Activated B cell treated with CpG ODN at 0.5 μM for 24 hours (primary cell): Measurements from ENCODE around the gene DHDDS. TPM values are rescaled to one million over a fixed set of nuclear protein-coding genes. Genes with fewer than 3 reads are reported as not detected.
A peak's percentile ranks its signal among the peaks of the same experiment; 100 is the strongest.

Source experiments
- ATAC-seq: fragments of 200-7000 bp; cut with Tn5 transposase; one replicate; pipeline ENCODE4 v1.10.0; 2021; ENCODE audit warnings: low read depth, mild to moderate bottlenecking, moderate library complexity
- CTCF ChIA-PET: fragments of 350-600 bp; sonication (Branson Sonifier 250); formaldehyde crosslinking; loops from one replicate; lab custom pipeline; 2021; ENCODE audit warnings: antibody characterized with exemption; lab: Charles Lee
- POLR2A ChIA-PET: fragments of 350-600 bp; sonication (Branson Sonifier 250); formaldehyde crosslinking; loops from one replicate; lab custom pipeline; 2021; ENCODE audit warnings: antibody characterized with exemption; lab: Charles Lee
- DNase-seq: peaks from one replicate; pipeline ENCODE4 v3.0.0; 2022
- H3K27ac Mint-ChIP-seq: one replicate; pipeline ENCODE4 v1.8.0; 2020; ENCODE audit warnings: mixed read lengths
- H3K27me3 Mint-ChIP-seq: one replicate; pipeline ENCODE4 v1.8.0; 2021; ENCODE audit warnings: mixed read lengths
- H3K36me3 Mint-ChIP-seq: one replicate; pipeline ENCODE4 v1.8.0; 2021; ENCODE audit warnings: low read depth, mixed read lengths
- H3K4me1 Mint-ChIP-seq: one replicate; pipeline ENCODE4 v1.8.0; 2021; ENCODE audit warnings: mixed read lengths
- H3K4me3 Mint-ChIP-seq: one replicate; pipeline ENCODE4 v1.8.0; 2020; ENCODE audit warnings: mild to moderate bottlenecking, mixed read lengths
- H3K9me3 Mint-ChIP-seq: one replicate; pipeline ENCODE4 v1.8.0; 2020; ENCODE audit warnings: mixed read lengths
- CTCF ChIP-seq: fragments of 200-600 bp; IDR thresholded peaks from one replicate; pipeline ENCODE4 v1.8.0; 2022; ENCODE audit warnings: antibody characterized with exemption, mild to moderate bottlenecking
- intact Hi-C: fragments of 100-400 bp; cut with micrococcal nuclease; formaldehyde crosslinking; loops from one replicate; pipeline ENCODE4 v1.15.1; 2024
- total RNA-seq: library from RNA; stranded (reverse); gene quantifications from 2 replicates; pipeline ENCODE4 v1.2.3, GENCODE V29; 2022

The DHDDS gene
- total RNA-seq, 1 donor from 2014 or later, result 65.0 TPM

- ChIA-PET POLR2A (interaction anchor here (0.5 to 2.7 kb wide), 15 partner anchors 14 to 1226 kb away, joined by 3 to 47 read pairs (median 4); partner anchors contain the start of genes CD52, DHDDS, GPN2 and RSRP1), CTCF (interaction anchor here (1.2 kb wide), 2 partner anchors 27 to 41 kb away, joined by 3 to 4 read pairs; partner anchors contain the start of gene DHDDS)
- Mint-ChIP-seq H3K36me3 (peaks cover 64% of the 10 kb centered on the region), H3K27me3 (no peaks in the 10 kb centered on the region), H3K4me1 (peaks cover 58% of the 10 kb centered on the region), H3K4me3 (peak overlapping the region; percentile 88), H3K27ac (peak overlapping the region; percentile 84), H3K9me3 (no peaks in the 10 kb centered on the region)
- TF ChIP-seq CTCF, result no peak
- ATAC-seq (peak; percentile 78), DNase-seq (peak; percentile 95)
- intact Hi-C loops, result loop anchor here (1.0 to 5.0 kb wide), 8 partner anchors 27 to 448 kb away; partner anchors contain the start of genes DHDDS, NUDC and PDIK1L
These were observed 41.1 kb downstream of the DHDDS start for GRCh38 chr1:26472901-26473845.

GRCh38 chr1:26474818-26475217 lies 42.7 kb downstream of the DHDDS start:
- TF ChIP-seq CTCF, result no peak
- Mint-ChIP-seq H3K4me1 (peaks cover 60% of the 10 kb centered on the region), H3K4me3 (peak overlapping the region; percentile 6), H3K36me3 (peaks cover 62% of the 10 kb centered on the region), H3K27me3 (no peaks in the 10 kb centered on the region), H3K9me3 (no peaks in the 10 kb centered on the region), H3K27ac (no peak overlapping the region)
- POLR2A ChIA-PET, result no interaction called here
- DNase-seq (no peak), ATAC-seq (no peak)
- CTCF ChIA-PET, result interaction anchor here (1.2 kb wide), 1 partner anchor 43 kb away, joined by 3 read pairs; the partner anchor contains the start of gene DHDDS
- intact Hi-C loops, result loop anchor here (5.0 kb wide), 1 partner anchor 188 kb away; no protein-coding TSS in a partner anchor

GRCh38 chr1:26475989-26476388 lies 43.9 kb downstream of the DHDDS start:
- H3K27ac Mint-ChIP-seq, result peak overlapping the region; percentile 14
- peaks cover 49% of the 10 kb centered on the region for H3K4me1 Mint-ChIP-seq
- no peak overlapping the region for H3K4me3 Mint-ChIP-seq
- CTCF ChIA-PET, result no interaction called here
- no peaks in the 10 kb centered on the region for H3K27me3 Mint-ChIP-seq
- no peaks in the 10 kb centered on the region for H3K9me3 Mint-ChIP-seq
- DNase-seq, result no peak
- H3K36me3 Mint-ChIP-seq, result peaks cover 62% of the 10 kb centered on the region
- no peak for TF ChIP-seq CTCF
- ATAC-seq, result no peak
- POLR2A ChIA-PET, result interaction anchor here (0.5 to 0.6 kb wide), 2 partner anchors 11 to 367 kb away, joined by 3 to 6 read pairs; no protein-coding TSS in a partner anchor
- intact Hi-C loops, result no loop called here

- no peaks in the 10 kb centered on the region for H3K9me3 Mint-ChIP-seq
- POLR2A ChIA-PET, result interaction anchor here (1.0 kb wide), 1 partner anchor 23 kb away, joined by 3 read pairs; no protein-coding TSS in a partner anchor
- ATAC-seq (no peak), DNase-seq (no peak)
- H3K27ac Mint-ChIP-seq, result peak overlapping the region; percentile 46
- H3K4me1 Mint-ChIP-seq, result peaks cover 39% of the 10 kb centered on the region
- no peaks in the 10 kb centered on the region for H3K27me3 Mint-ChIP-seq
- CTCF ChIA-PET, result no interaction called here
- no peak overlapping the region for H3K4me3 Mint-ChIP-seq
- no peak for TF ChIP-seq CTCF
- intact Hi-C loops, result no loop called here
- peaks cover 66% of the 10 kb centered on the region for H3K36me3 Mint-ChIP-seq
These were observed 44.8 kb downstream of the DHDDS start for GRCh38 chr1:26476958-26477357.
